Panc1 (cell line): ENCODE results near the gene SHQ1. TPM values are rescaled to one million over a fixed set of nuclear protein-coding genes. Genes with fewer than 3 reads are reported as not detected.
"Not testable (repeated sequence)": the region's sequence is repeated elsewhere in the genome, so short reads cannot be mapped to it uniquely, and the experiment has no call there.

ENCODE experiments used
- ATAC-seq: fragments of 200-7000 bp; cut with Tn5 transposase; 2 replicates; pipeline ENCODE4 v1.9.1; 2020; ENCODE audit warnings: mild to moderate bottlenecking, moderate library complexity
- BruUV-seq: library from RNA; stranded (reverse); fragments of 400-500 nt; replicated peaks from 2 replicates; lab custom pipeline; 2021; lab: Mats Ljungman, UMichigan
- CTCF ChIA-PET: fragments of 300-600 bp; sonication (Branson Sonifier 250); formaldehyde crosslinking; loops from one replicate; lab custom pipeline; 2022; ENCODE audit warnings: antibody characterized with exemption; lab: Charles Lee
- POLR2A ChIA-PET: fragments of 300-600 bp; sonication (Branson Sonifier 250); formaldehyde crosslinking; loops from one replicate; lab custom pipeline; 2022; ENCODE audit warnings: antibody characterized with exemption; lab: Charles Lee
- DNase-seq: peaks from one replicate; pipeline ENCODE4 v3.0.0-alpha.2; 2010; ENCODE audit warnings: low read depth, low spot score
- H3K27ac ChIP-seq: 2 replicates; pipeline ENCODE4 v1.5.1; 2011; ENCODE audit warnings: mild to moderate bottlenecking, low read length, inconsistent platforms
- H3K27me3 ChIP-seq: fragments of 200-500 bp; sonication (Bioruptor generic); 2 replicates; pipeline ENCODE4 v1.6.0; 2014; ENCODE audit warnings: low read length, inconsistent platforms; ENCODE audit not compliant: control insufficient read depth, insufficient read depth
- H3K36me3 ChIP-seq: fragments of 200-500 bp; sonication (Bioruptor generic); 2 replicates; pipeline ENCODE4 v1.5.1; 2014; ENCODE audit warnings: inconsistent platforms, mild to moderate bottlenecking, low read length, moderate library complexity; ENCODE audit not compliant: control insufficient read depth, insufficient read depth
- H3K4me1 ChIP-seq: 2 replicates; pipeline ENCODE4 v1.5.1; 2011; ENCODE audit warnings: inconsistent platforms, mild to moderate bottlenecking, low read length, moderate library complexity; ENCODE audit not compliant: control insufficient read depth, insufficient read depth
- H3K4me3 ChIP-seq, 2 experiments: 2 replicates each; pipeline ENCODE4 v1.5.1; 2011 to 2012; ENCODE audit warnings: low read depth in 2 of 2, low read length in 2 of 2, mild to moderate bottlenecking in 2 of 2, inconsistent platforms in 1 of 2, moderate library complexity in 1 of 2
- H3K9me3 ChIP-seq: fragments of 200-500 bp; sonication (Bioruptor generic); 2 replicates; pipeline ENCODE4 v1.5.1; 2014; ENCODE audit warnings: low read depth, mild to moderate bottlenecking, inconsistent platforms, low read length, moderate library complexity; ENCODE audit not compliant: control insufficient read depth, insufficient read depth
- POLR2AphosphoS5 ChIP-seq: IDR thresholded peaks from 2 replicates; pipeline ENCODE4 v1.6.1; 2012; ENCODE audit warnings: mild to moderate bottlenecking, low read depth, low read length, moderate library complexity
- SIN3A ChIP-seq: IDR thresholded peaks from 2 replicates; pipeline ENCODE4 v1.6.1; 2012; ENCODE audit warnings: low read depth, mild to moderate bottlenecking, low read length, moderate library complexity, borderline replicate concordance; ENCODE audit not compliant: insufficient read depth
- TCF7L2 ChIP-seq: IDR thresholded peaks from 2 replicates; pipeline ENCODE4 v1.6.1; 2011; ENCODE audit warnings: mild to moderate bottlenecking, low read depth, low read length, inconsistent platforms
- in situ Hi-C: cut with HindIII; loops from 2 replicates; pipeline ENCODE4 v1.10.0; 2016; ENCODE audit warnings: low sequenced_read_pairs, low pct_unique_long_range_greater_than_20kb
- intact Hi-C: fragments of 100-400 bp; cut with micrococcal nuclease; formaldehyde crosslinking; loops from one replicate; pipeline ENCODE4 v1.10.0; 2022; ENCODE audit not compliant: unreplicated experiment
- total RNA-seq: library from RNA; stranded (reverse); gene quantifications from one replicate; pipeline ENCODE4 v1.2.1, GENCODE V29; 2021; ENCODE audit not compliant: unreplicated experiment
- TF ChIP-seq, protein P1 (sequence below): fragments of 450-650 bp; IDR thresholded peaks from 2 replicates; pipeline ENCODE4 v1.5.1; 2017; ENCODE audit warnings: mild to moderate bottlenecking
- TF ChIP-seq, protein P2 (sequence below), 2 experiments: IDR thresholded peaks; 2 replicates each; pipeline ENCODE4 v1.6.1; 2011 to 2012; ENCODE audit warnings: low read depth in 2 of 2, control low read depth in 1 of 2, low read length in 1 of 2, mild to moderate bottlenecking in 1 of 2, moderate library complexity in 1 of 2; ENCODE audit not compliant: insufficient read depth in 1 of 2

SHQ1 gene
- total RNA-seq, 1 experiment from 2014 or later = 21.0 TPM

DNA sequence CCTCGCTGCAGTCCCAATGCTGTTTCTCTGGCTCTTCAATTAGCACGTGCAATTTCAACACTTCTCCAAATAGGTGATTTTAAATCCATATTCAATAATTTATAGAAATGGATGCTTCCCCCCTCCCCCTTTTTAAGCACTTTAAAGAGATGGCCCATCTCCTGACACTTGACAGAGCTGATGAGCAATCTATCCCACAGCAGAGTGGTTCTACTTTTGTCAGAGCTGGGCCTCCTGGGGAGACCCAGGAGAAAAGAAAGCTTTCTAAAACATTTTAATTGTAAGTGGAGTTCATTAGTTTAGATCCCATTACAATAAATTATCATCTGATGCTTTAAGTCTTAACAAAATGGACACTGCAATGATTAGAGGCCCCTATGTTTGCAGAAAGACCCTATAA, 127.7 kb downstream of the SHQ1 start:
- POLR2A ChIA-PET = no interaction called here
- Histone ChIP-seq H3K9me3 (no peaks in the 10 kb centered on the region), H3K36me3 (no peaks in the 10 kb centered on the region), H3K4me1 (no peaks in the 10 kb centered on the region), H3K4me3 (no peak overlapping the region), H3K27me3 (no peaks in the 10 kb centered on the region), H3K27ac (no peak overlapping the region)
- TF ChIP-seq SIN3A (no peak), TCF7L2 (no peak), POLR2AphosphoS5 (no peak)
- TF ChIP-seq, protein P1, sequence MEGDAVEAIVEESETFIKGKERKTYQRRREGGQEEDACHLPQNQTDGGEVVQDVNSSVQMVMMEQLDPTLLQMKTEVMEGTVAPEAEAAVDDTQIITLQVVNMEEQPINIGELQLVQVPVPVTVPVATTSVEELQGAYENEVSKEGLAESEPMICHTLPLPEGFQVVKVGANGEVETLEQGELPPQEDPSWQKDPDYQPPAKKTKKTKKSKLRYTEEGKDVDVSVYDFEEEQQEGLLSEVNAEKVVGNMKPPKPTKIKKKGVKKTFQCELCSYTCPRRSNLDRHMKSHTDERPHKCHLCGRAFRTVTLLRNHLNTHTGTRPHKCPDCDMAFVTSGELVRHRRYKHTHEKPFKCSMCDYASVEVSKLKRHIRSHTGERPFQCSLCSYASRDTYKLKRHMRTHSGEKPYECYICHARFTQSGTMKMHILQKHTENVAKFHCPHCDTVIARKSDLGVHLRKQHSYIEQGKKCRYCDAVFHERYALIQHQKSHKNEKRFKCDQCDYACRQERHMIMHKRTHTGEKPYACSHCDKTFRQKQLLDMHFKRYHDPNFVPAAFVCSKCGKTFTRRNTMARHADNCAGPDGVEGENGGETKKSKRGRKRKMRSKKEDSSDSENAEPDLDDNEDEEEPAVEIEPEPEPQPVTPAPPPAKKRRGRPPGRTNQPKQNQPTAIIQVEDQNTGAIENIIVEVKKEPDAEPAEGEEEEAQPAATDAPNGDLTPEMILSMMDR = no peak
- TF ChIP-seq, protein P2, sequence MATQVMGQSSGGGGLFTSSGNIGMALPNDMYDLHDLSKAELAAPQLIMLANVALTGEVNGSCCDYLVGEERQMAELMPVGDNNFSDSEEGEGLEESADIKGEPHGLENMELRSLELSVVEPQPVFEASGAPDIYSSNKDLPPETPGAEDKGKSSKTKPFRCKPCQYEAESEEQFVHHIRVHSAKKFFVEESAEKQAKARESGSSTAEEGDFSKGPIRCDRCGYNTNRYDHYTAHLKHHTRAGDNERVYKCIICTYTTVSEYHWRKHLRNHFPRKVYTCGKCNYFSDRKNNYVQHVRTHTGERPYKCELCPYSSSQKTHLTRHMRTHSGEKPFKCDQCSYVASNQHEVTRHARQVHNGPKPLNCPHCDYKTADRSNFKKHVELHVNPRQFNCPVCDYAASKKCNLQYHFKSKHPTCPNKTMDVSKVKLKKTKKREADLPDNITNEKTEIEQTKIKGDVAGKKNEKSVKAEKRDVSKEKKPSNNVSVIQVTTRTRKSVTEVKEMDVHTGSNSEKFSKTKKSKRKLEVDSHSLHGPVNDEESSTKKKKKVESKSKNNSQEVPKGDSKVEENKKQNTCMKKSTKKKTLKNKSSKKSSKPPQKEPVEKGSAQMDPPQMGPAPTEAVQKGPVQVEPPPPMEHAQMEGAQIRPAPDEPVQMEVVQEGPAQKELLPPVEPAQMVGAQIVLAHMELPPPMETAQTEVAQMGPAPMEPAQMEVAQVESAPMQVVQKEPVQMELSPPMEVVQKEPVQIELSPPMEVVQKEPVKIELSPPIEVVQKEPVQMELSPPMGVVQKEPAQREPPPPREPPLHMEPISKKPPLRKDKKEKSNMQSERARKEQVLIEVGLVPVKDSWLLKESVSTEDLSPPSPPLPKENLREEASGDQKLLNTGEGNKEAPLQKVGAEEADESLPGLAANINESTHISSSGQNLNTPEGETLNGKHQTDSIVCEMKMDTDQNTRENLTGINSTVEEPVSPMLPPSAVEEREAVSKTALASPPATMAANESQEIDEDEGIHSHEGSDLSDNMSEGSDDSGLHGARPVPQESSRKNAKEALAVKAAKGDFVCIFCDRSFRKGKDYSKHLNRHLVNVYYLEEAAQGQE (IDR thresholded peaks at IDR 0.05; ENCODE audit: insufficient read depth in 1 of 2, low read depth in 2 of 2, low read length in 1 of 2) = no peak
- intact Hi-C loops (no loop called here), in situ Hi-C loops (no loop called here)
- CTCF ChIA-PET = interaction anchor here (0.6 kb wide), 1 partner anchor 166 kb away, joined by 3 read pairs; no protein-coding TSS in a partner anchor
- no peak for DNase-seq
- ATAC-seq = no peak
- BruUV-seq = no TSS peak

DNA sequence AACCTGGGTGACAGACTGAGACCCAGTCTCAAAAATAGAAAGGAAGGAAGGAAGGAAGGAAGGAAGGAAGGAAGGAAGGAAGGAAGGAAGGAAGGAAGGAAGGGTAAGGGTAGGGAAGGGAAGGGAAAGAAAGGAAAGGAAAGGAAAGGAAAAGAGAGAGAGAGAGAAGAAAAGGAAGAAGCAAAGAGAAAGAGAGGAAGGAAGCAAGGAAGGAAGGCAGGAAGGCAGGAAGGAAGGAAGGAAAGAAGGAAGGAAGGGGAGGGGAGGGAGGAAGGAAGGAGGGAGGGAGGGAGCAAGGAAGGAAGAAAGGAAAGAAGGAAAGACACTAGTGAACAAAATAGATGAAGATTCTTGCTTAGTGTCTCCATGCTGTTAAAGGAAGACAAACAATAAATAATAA, 129.1 kb downstream of the SHQ1 start:
- BruUV-seq = no TSS peak
- TF ChIP-seq TCF7L2 (no peak), SIN3A (no peak), POLR2AphosphoS5 (no peak)
- TF ChIP-seq, protein P2 (IDR thresholded peaks at IDR 0.05; ENCODE audit: insufficient read depth in 1 of 2, low read depth in 2 of 2, low read length in 1 of 2) = no peak
- TF ChIP-seq, protein P1 = no peak
- intact Hi-C loops = no loop called here
- POLR2A ChIA-PET = no interaction called here
- Histone ChIP-seq H3K27ac (no peak overlapping the region), H3K4me1 (no peaks in the 10 kb centered on the region), H3K4me3 (no peak overlapping the region), H3K9me3 (no peaks in the 10 kb centered on the region), H3K36me3 (no peaks in the 10 kb centered on the region), H3K27me3 (no peaks in the 10 kb centered on the region)
- no peak for ATAC-seq
- CTCF ChIA-PET = no interaction called here
- no peak for DNase-seq
- in situ Hi-C loops = no loop called here

DNA sequence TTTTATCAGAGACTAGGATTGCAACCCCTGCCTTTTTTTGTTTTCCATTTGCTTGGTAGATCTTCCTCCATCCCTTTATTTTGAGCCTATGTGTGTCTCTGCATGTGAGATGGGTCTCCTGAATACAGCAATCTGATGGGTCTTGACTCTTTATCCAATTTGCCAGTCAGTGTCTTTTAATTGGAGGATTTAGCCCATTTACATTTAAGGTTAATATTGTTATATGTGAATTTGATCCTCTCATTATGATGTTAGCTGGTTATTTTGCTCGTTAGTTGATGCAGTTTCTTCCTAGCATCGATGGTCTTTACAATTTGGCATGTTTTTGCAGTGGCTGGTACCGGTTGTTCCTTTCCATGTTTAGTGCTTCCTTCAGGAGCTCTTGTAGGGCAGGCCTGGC, 134.1 kb downstream of the SHQ1 start:
- CTCF ChIA-PET, H3K4me3 ChIP-seq, DNase-seq, POLR2A ChIA-PET, ATAC-seq, intact Hi-C loops, H3K27me3 ChIP-seq, H3K27ac ChIP-seq, H3K36me3 ChIP-seq, H3K4me1 ChIP-seq, BruUV-seq, in situ Hi-C loops, H3K9me3 ChIP-seq: not testable (repeated sequence)

DNA sequence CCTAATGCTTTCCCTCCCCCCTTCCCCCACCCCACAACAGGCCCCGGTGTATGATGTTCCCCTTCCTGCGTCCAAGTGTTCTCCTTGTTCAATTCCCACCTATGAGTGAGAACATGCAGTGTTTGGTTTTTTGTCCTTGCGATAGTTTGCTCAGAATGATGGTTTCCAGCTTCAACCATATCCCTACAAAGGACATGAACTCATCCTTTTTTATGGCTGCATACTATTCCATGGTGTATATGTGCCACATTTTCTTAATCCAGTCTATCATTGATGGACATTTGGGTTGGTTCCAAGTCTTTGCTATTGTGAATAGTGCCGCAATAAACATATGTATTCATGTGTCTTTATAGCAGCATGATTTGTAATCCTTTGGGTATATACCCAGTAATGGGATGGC, 137.8 kb downstream of the SHQ1 start:
- ATAC-seq, BruUV-seq, H3K27me3 ChIP-seq: not testable (repeated sequence)

More for the DNA sequence above, 137.8 kb downstream of the SHQ1 start:
- H3K9me3 ChIP-seq, H3K4me1 ChIP-seq, POLR2A ChIA-PET, DNase-seq, in situ Hi-C loops, H3K27ac ChIP-seq, H3K36me3 ChIP-seq, H3K4me3 ChIP-seq, CTCF ChIA-PET, intact Hi-C loops: not testable (repeated sequence)
